Left ventricle myocardium superior (tissue), 1 donor: ENCODE results near the gene ASIC2. TPM values are rescaled to one million over a fixed set of nuclear protein-coding genes. Genes with fewer than 3 reads are reported as not detected.

ENCODE experiments used
- ATAC-seq: fragments of 200-7000 bp; cut with Tn5 transposase; one replicate; pipeline ENCODE4 v1.9.1; 2020; ENCODE audit warnings: mild to moderate bottlenecking, moderate library complexity
- DNase-seq: peaks from one replicate; pipeline ENCODE4 v3.0.0-alpha.2; 2020
- intact Hi-C: fragments of 100-400 bp; cut with micrococcal nuclease; formaldehyde crosslinking; loops from one replicate; pipeline ENCODE4 v1.11.0; 2022
- total RNA-seq: library from RNA; stranded (reverse); fragmentation: NEBNext Ultra II Directional; extraction: Animal tissue kit (Norgen Biotek cat#: 25700); gene quantifications from one replicate; pipeline ENCODE4 v1.2.1, GENCODE V29; 2021
- donor health status: DM: no; HTN: yes; CAD: no; lungs with severe emphysema.

ASIC2 gene
- total RNA-seq, 1 donor from 2014 or later, result not detected

- intact Hi-C loops, result no loop called here
Observed at GRCh38 chr17:33262266-33263123, 30.6 kb downstream of the ASIC2 start.

GRCh38 chr17:33261820-33262219, 31.3 kb downstream of the ASIC2 start:
- intact Hi-C loops, result no loop called here
- ATAC-seq (no peak), DNase-seq (no peak)

More at GRCh38 chr17:33262266-33263123, 30.6 kb downstream of the ASIC2 start:
- ATAC-seq (no peak), DNase-seq (no peak)

DNA sequence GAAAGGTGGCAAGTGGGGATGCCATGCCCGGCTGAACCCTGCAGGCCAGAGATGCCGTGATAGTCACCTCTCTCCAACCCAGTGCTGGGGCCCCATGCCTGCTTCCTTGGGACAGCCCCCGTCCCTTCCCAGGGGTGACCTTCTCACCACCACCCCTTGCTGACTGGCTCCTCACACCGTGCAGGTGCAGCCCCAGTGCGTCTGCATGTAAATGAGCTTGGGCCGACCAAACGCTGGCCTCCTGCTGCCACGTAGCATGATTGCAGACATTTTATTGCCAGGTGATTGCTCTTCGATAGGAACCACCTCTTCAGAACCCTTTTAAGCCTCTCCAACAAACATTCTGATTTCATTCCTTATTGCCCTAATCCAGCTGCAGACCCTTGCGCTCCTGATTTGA, 32.5 kb downstream of the ASIC2 start:
- ATAC-seq, result no peak

GRCh38 chr17:33258296-33258695, 34.8 kb downstream of the ASIC2 start:
- intact Hi-C loops, result no loop called here
- DNase-seq (no peak), ATAC-seq (no peak)

More for the DNA sequence above, 32.5 kb downstream of the ASIC2 start:
- intact Hi-C loops, result no loop called here
- DNase-seq, result no peak

DNA sequence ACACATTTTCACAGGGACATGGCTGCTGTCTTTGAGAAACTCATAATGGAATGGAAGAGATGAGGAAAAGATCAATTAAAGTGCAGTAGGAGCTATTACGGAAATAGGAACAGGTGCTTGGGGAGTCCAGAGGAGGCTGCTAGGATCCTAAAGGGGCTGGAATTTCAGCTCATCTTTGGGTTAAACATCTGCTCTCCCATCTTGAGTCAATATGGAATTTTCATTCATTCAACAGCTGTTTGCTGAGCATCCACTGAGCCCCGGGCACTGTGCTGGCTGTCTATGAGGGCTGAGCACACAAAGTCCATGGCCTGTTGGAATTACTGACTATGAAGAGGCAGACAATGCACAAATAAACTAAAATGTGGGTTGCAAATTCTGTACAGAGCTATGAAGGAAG, 47.9 kb downstream of the ASIC2 start:
- DNase-seq, result no peak
- intact Hi-C loops, result no loop called here
- no peak for ATAC-seq

DNA sequence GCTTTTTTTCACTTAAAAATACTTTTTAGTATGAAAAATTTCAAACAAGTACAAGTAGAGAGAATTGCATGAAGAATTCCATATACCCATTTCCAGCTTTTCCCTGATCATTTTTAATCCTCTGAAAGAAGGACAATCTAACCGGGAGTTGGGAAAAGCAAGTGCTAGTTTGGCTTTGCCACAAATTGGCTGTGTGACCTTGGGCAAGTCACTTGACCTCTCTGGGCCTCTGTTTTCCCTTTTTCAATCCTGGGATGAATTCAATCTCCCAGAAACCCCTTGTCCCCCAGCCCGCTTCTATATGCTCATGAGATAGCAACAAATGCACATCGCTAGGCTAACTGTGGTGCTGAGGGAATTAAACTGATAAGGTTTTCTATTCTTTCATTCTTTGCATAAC, 49.4 kb downstream of the ASIC2 start:
- no peak for DNase-seq
- intact Hi-C loops, result no loop called here
- no peak for ATAC-seq

- no peak for ATAC-seq
- DNase-seq, result no peak
- intact Hi-C loops, result no loop called here
Observed at GRCh38 chr17:33242375-33243124, 50.5 kb downstream of the ASIC2 start.

- intact Hi-C loops, result no loop called here
- no peak for ATAC-seq
- no peak for DNase-seq
Observed at GRCh38 chr17:33241390-33241789, 51.7 kb downstream of the ASIC2 start.

GRCh38 chr17:33240362-33240761, 52.7 kb downstream of the ASIC2 start:
- DNase-seq (no peak), ATAC-seq (no peak)
- intact Hi-C loops, result no loop called here

GRCh38 chr17:33239702-33240101, 53.4 kb downstream of the ASIC2 start:
- no peak for DNase-seq
- no peak for ATAC-seq
- intact Hi-C loops, result no loop called here

DNA sequence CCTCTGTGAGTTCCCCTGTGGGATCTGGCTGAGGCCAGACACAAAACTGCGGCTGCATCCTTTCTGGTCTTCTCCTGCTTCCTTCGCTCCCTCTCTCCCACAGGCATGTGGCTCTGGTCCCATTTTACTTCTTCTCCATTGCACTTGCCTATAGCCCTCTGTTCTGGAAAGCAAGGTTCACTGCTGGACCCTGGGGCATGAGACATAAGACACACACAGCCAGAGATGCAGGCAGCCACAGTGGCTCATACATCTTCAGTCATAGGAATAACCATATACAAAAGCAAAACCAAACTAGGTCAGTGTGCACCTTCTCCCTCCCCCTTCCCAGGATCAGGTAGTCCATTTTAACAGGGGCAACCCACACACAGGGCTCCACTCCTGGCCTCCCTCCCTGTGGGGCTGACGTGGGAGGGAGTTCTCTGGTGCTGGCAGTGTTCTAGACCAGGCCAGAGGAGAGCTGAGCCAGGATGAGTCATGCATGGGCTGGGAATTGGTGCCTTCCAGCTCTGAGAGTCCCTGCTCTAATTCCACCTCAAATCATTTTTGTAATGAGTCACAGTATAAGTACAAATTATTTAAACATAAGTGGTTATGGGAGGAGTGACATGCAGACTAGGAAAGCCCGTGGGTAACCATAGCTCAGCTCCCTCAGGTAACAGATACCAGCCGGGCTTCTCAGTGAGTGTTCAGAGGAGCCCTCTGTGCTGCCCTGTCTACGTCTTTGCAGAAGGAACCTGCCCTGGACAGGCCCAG, 58.0 kb downstream of the ASIC2 start:
- peak; percentile 68 for DNase-seq
- intact Hi-C loops, result no loop called here
- peak; percentile 97 for ATAC-seq

DNA sequence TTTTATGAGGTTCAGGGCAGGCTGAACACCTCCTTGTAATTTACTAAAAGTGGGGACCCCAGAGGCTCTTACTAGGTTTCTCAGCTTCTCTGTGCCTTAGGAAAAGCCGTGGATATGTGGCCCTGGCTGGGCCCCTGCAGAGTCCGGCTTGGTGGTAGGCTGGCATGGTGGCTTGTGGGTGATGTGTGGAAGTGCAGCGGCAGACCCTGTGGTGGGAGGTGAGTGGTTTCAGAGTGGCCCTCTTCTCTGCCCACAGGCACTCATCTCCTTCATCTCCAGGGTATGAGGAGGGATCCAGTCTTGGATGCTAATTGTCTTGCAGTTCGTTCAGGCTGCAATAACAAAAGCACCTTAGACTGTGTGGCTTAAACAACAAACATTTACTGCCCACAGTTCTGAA, 58.9 kb downstream of the ASIC2 start:
- DNase-seq, result no peak
- intact Hi-C loops, result no loop called here

GRCh38 chr17:33233811-33234177, 59.3 kb downstream of the ASIC2 start:
- intact Hi-C loops, result no loop called here
- DNase-seq (no peak), ATAC-seq (peak; percentile 75)

More for the DNA sequence above, 58.9 kb downstream of the ASIC2 start:
- no peak for ATAC-seq

- no peak for DNase-seq
- intact Hi-C loops, result no loop called here
- no peak for ATAC-seq
Observed at GRCh38 chr17:33229499-33229898, 63.6 kb downstream of the ASIC2 start.

- ATAC-seq, result no peak
- intact Hi-C loops, result no loop called here
- no peak for DNase-seq
Observed at GRCh38 chr17:33229028-33229427, 64.1 kb downstream of the ASIC2 start.

DNA sequence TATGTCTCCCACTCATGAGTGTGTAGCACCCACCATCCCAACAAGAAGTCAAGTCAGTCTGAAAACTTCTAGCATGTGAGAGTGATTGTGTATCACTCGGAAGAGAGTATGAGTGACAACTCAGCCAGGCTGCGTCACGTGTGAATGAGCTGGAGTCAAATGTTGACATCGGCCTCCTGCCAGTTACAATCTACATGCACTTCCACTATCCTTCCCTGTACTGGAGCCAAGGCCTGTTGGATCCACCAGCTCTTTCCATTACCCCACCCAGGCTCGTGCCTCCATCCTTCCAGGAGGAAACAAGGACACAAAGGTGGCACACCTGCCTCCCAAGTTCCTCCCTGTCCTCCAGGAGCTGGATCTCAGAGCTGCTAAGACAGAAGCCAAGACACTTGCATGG, 64.5 kb downstream of the ASIC2 start:
- peak; percentile 85 for ATAC-seq
- intact Hi-C loops, result no loop called here

DNA sequence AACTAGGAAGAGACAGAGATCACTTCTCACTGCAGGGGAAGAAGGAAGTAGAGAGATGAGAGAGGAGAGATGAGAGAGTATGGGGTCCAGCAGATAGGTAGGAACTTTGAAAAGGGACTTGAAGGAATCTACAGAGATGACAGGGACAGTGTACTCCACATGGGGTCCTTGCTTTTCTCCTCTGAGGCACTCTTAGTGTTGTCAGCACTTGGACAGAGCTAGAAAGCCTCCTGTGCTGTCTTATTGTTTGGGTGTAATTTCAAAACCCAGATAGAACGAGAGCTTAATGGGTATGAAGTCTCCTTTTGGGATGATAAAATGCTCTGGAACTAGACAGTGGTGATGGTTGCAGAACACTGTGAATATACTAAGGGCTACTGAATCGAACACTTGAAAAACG, 65.2 kb downstream of the ASIC2 start:
- intact Hi-C loops, result no loop called here
- no peak for DNase-seq
- peak; percentile 24 for ATAC-seq

More for the DNA sequence above, 64.5 kb downstream of the ASIC2 start:
- peak; percentile 30 for DNase-seq

DNA sequence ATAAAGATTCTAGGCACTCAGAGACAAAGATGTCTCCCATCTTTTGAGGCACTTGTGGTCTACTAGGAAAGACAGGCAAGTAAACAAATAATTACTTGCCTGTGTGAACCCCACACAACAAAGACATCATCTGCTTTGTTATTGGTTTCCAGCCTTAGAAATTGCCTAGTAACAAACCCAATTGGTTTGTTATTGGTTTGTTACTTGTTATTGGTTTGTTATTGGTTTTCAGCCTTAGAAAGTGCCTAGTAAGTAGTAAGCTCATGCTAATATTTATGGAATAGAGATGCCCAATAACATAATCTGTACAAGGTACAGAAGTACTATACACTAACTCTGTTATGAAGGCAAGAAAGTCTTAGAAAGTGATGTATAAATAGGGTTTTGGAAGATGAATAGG, 67.1 kb downstream of the ASIC2 start:
- ATAC-seq (no peak), DNase-seq (no peak)
- intact Hi-C loops, result loop anchor here (2.0 kb wide), 1 partner anchor 69 kb away; no protein-coding TSS in a partner anchor

- ATAC-seq (peak; percentile 70), DNase-seq (peak; percentile 49)
- intact Hi-C loops, result loop anchor here (2.0 kb wide), 1 partner anchor 69 kb away; no protein-coding TSS in a partner anchor
Observed at GRCh38 chr17:33225509-33225908, 67.6 kb downstream of the ASIC2 start.

- ATAC-seq (no peak), DNase-seq (no peak)
- intact Hi-C loops, result no loop called here
Observed at GRCh38 chr17:33220036-33220435, 73.1 kb downstream of the ASIC2 start.
